Effector memory CD8-positive, alpha-beta T cell (primary cell): ENCODE results near the gene ITGB5.

Experiments used
- ATAC-seq: fragments of 150-1000 bp; cut with Tn5 transposase; replicated peaks from 2 replicates; pipeline ENCODE4 v1.10.0; 2021; ENCODE audit warnings: mild to moderate bottlenecking, moderate library complexity
- DNase-seq, 3 experiments: peaks; one replicate each; pipeline ENCODE4 v3.0.0; 2021
- H3K27ac Mint-ChIP-seq, 2 donors: one replicate each; pipeline ENCODE4 v1.8.0; 2022; ENCODE audit warnings: mild to moderate bottlenecking in 2 of 2, mixed read lengths in 2 of 2, moderate library complexity in 2 of 2
- H3K27me3 Mint-ChIP-seq, 2 donors: one replicate each; pipeline ENCODE4 v1.8.0; 2022; ENCODE audit warnings: mixed read lengths in 2 of 2
- H3K36me3 Mint-ChIP-seq: one replicate; pipeline ENCODE4 v1.8.0; 2022; ENCODE audit warnings: mild to moderate bottlenecking, moderate library complexity, mixed read lengths; ENCODE audit not compliant: insufficient read depth
- H3K4me1 Mint-ChIP-seq, 2 donors: one replicate each; pipeline ENCODE4 v1.8.0; 2022; ENCODE audit warnings: low read depth in 2 of 2, mixed read lengths in 2 of 2
- H3K4me3 Mint-ChIP-seq, 2 donors: one replicate each; pipeline ENCODE4 v1.8.0; 2022; ENCODE audit warnings: mild to moderate bottlenecking in 2 of 2, mixed read lengths in 2 of 2, moderate library complexity in 2 of 2
- H3K9me3 Mint-ChIP-seq, 2 donors: one replicate each; pipeline ENCODE4 v1.8.0; 2022; ENCODE audit warnings: mixed read lengths in 2 of 2

Gene ITGB5

GRCh38 chr3:124867511-124867910 is 19.7 kb downstream of the ITGB5 start:
- Mint-ChIP-seq H3K9me3 (no peaks in the 10 kb centered on the region), H3K4me1 (no peaks in the 10 kb centered on the region), H3K4me3 (no peak overlapping the region), H3K27ac (no peak overlapping the region), H3K36me3 (peaks cover 3% of the 10 kb centered on the region), H3K27me3 (peaks cover 18 to 52% of the 10 kb centered on the region in 2 donors)
- ATAC-seq (no peak), DNase-seq (no peak)

GRCh38 chr3:124862006-124862405 is 25.2 kb downstream of the ITGB5 start:
- no peak overlapping the region for H3K4me3 Mint-ChIP-seq
- H3K4me1 Mint-ChIP-seq = no peaks in the 10 kb centered on the region
- DNase-seq (no peak), ATAC-seq (no peak)
- H3K27ac Mint-ChIP-seq = no peak overlapping the region
- H3K9me3 Mint-ChIP-seq = no peaks in the 10 kb centered on the region
- H3K36me3 Mint-ChIP-seq = no peaks in the 10 kb centered on the region
- peaks cover 16 to 25% of the 10 kb centered on the region in 2 donors for H3K27me3 Mint-ChIP-seq

GRCh38 chr3:124861041-124861440 is 26.1 kb downstream of the ITGB5 start:
- Mint-ChIP-seq H3K27ac (no peak overlapping the region), H3K27me3 (peaks cover 13 to 22% of the 10 kb centered on the region in 2 donors), H3K4me1 (no peaks in the 10 kb centered on the region), H3K36me3 (peaks cover under 1% of the 10 kb centered on the region), H3K9me3 (no peaks in the 10 kb centered on the region), H3K4me3 (no peak overlapping the region)
- no peak for ATAC-seq
- DNase-seq = no peak

GRCh38 chr3:124860599-124860998 is 26.6 kb downstream of the ITGB5 start:
- ATAC-seq = no peak
- no peak overlapping the region for H3K4me3 Mint-ChIP-seq
- no peak for DNase-seq

GRCh38 chr3:124859025-124859424 is 28.1 kb downstream of the ITGB5 start:
- Mint-ChIP-seq H3K9me3 (no peaks in the 10 kb centered on the region), H3K4me3 (no peak overlapping the region), H3K27ac (no peak overlapping the region), H3K27me3 (peaks cover 21 to 32% of the 10 kb centered on the region in 2 donors), H3K36me3 (peaks cover 2% of the 10 kb centered on the region), H3K4me1 (no peaks in the 10 kb centered on the region)
- DNase-seq = no peak
- no peak for ATAC-seq

More at GRCh38 chr3:124860599-124860998, 26.6 kb downstream of the ITGB5 start:
- peaks cover 2% of the 10 kb centered on the region for H3K36me3 Mint-ChIP-seq
- no peak overlapping the region for H3K27ac Mint-ChIP-seq
- H3K9me3 Mint-ChIP-seq = no peaks in the 10 kb centered on the region
- peaks cover 18 to 26% of the 10 kb centered on the region in 2 donors for H3K27me3 Mint-ChIP-seq
- H3K4me1 Mint-ChIP-seq = no peaks in the 10 kb centered on the region

GRCh38 chr3:124858275-124858674 is 28.9 kb downstream of the ITGB5 start:
- Mint-ChIP-seq H3K27me3 (peaks cover 21 to 32% of the 10 kb centered on the region in 2 donors), H3K27ac (no peak overlapping the region), H3K4me3 (no peak overlapping the region), H3K9me3 (no peaks in the 10 kb centered on the region), H3K36me3 (peaks cover 2% of the 10 kb centered on the region), H3K4me1 (no peaks in the 10 kb centered on the region)
- ATAC-seq = no peak
- DNase-seq = no peak

GRCh38 chr3:124856677-124857076 is 30.5 kb downstream of the ITGB5 start:
- Mint-ChIP-seq H3K4me1 (no peaks in the 10 kb centered on the region), H3K9me3 (no peaks in the 10 kb centered on the region), H3K27me3 (peaks cover 28 to 41% of the 10 kb centered on the region in 2 donors), H3K4me3 (no peak overlapping the region), H3K36me3 (peaks cover 2% of the 10 kb centered on the region), H3K27ac (no peak overlapping the region)
- ATAC-seq (no peak), DNase-seq (no peak)

- Mint-ChIP-seq H3K27ac (no peak overlapping the region), H3K4me1 (no peaks in the 10 kb centered on the region)
- ATAC-seq = no peak
Observed at GRCh38 chr3:124854009-124854408, 33.2 kb downstream of the ITGB5 start.

GRCh38 chr3:124853446-124853845 is 33.7 kb downstream of the ITGB5 start:
- H3K9me3 Mint-ChIP-seq = no peaks in the 10 kb centered on the region
- peaks cover 2% of the 10 kb centered on the region for H3K36me3 Mint-ChIP-seq
- no peak overlapping the region for H3K27ac Mint-ChIP-seq
- ATAC-seq = no peak
- H3K27me3 Mint-ChIP-seq = peaks cover 19 to 42% of the 10 kb centered on the region in 2 donors
- H3K4me3 Mint-ChIP-seq = no peak overlapping the region
- H3K4me1 Mint-ChIP-seq = no peaks in the 10 kb centered on the region
- DNase-seq = no peak

More at GRCh38 chr3:124854009-124854408, 33.2 kb downstream of the ITGB5 start:
- Mint-ChIP-seq H3K4me3 (no peak overlapping the region), H3K27me3 (peaks cover 23 to 47% of the 10 kb centered on the region in 2 donors), H3K9me3 (no peaks in the 10 kb centered on the region), H3K36me3 (peaks cover 2% of the 10 kb centered on the region)
- no peak for DNase-seq

GRCh38 chr3:124851905-124852304 is 35.3 kb downstream of the ITGB5 start:
- DNase-seq (no peak), ATAC-seq (no peak)
- no peaks in the 10 kb centered on the region for H3K4me1 Mint-ChIP-seq
- H3K9me3 Mint-ChIP-seq = no peaks in the 10 kb centered on the region
- no peak overlapping the region for H3K27ac Mint-ChIP-seq
- no peak overlapping the region for H3K4me3 Mint-ChIP-seq
- H3K36me3 Mint-ChIP-seq = peaks cover 2% of the 10 kb centered on the region
- peaks cover 15 to 35% of the 10 kb centered on the region in 2 donors for H3K27me3 Mint-ChIP-seq

- Mint-ChIP-seq H3K36me3 (peaks cover 2% of the 10 kb centered on the region), H3K9me3 (no peaks in the 10 kb centered on the region), H3K27ac (no peak overlapping the region), H3K4me3 (no peak overlapping the region), H3K27me3 (peaks cover 15 to 32% of the 10 kb centered on the region in 2 donors), H3K4me1 (no peaks in the 10 kb centered on the region)
- ATAC-seq (no peak), DNase-seq (no peak)
Observed at GRCh38 chr3:124851136-124851535, 36.0 kb downstream of the ITGB5 start.

- DNase-seq = no peak
- Mint-ChIP-seq H3K27me3 (peaks cover 10 to 26% of the 10 kb centered on the region in 2 donors), H3K27ac (no peak overlapping the region), H3K4me3 (no peak overlapping the region), H3K36me3 (no peaks in the 10 kb centered on the region), H3K9me3 (no peaks in the 10 kb centered on the region), H3K4me1 (no peaks in the 10 kb centered on the region)
- no peak for ATAC-seq
Observed at GRCh38 chr3:124850633-124851032, 36.5 kb downstream of the ITGB5 start.

GRCh38 chr3:124850212-124850611 is 37.0 kb downstream of the ITGB5 start:
- Mint-ChIP-seq H3K4me1 (no peaks in the 10 kb centered on the region), H3K27me3 (peaks cover 7 to 22% of the 10 kb centered on the region in 2 donors), H3K9me3 (no peaks in the 10 kb centered on the region), H3K36me3 (no peaks in the 10 kb centered on the region), H3K4me3 (no peak overlapping the region), H3K27ac (no peak overlapping the region)
- ATAC-seq (no peak), DNase-seq (no peak)

GRCh38 chr3:124848300-124848699 is 38.9 kb downstream of the ITGB5 start:
- ATAC-seq (no peak), DNase-seq (no peak)
- Mint-ChIP-seq H3K4me3 (no peak overlapping the region), H3K27me3 (peaks cover 7 to 26% of the 10 kb centered on the region in 2 donors), H3K36me3 (no peaks in the 10 kb centered on the region), H3K9me3 (no peaks in the 10 kb centered on the region), H3K27ac (no peak overlapping the region), H3K4me1 (no peaks in the 10 kb centered on the region)

- no peak for DNase-seq
- ATAC-seq = no peak
- Mint-ChIP-seq H3K27ac (no peak overlapping the region), H3K36me3 (no peaks in the 10 kb centered on the region), H3K4me3 (no peak overlapping the region), H3K27me3 (peaks cover 7 to 30% of the 10 kb centered on the region in 2 donors), H3K9me3 (no peaks in the 10 kb centered on the region), H3K4me1 (no peaks in the 10 kb centered on the region)
Observed at GRCh38 chr3:124847863-124848262, 39.3 kb downstream of the ITGB5 start.
